ENCODE data around the gene ABCG8.

Gene ABCG8

GRCh38 chr2:43838560-43839267 lies at the start of gene ABCG8, which contains the start of gene ABCG5:
Gene ABCG8 (plus strand): TSS chr2:43838971. CDS start chr2:43839054, 83 bp downstream.
Gene ABCG5 (minus strand): TSS chr2:43838839. CDS start chr2:43838679, 160 bp downstream.
- no peak for DNase-seq

GRCh38 chr2:43790147-43790546 lies 48.6 kb upstream of the ABCG8 start:
- DNase-seq: no peak

- DNase-seq: no peak
Observed at GRCh38 chr2:43791035-43791765, 47.6 kb upstream of the ABCG8 start.

- DNase-seq: no peak
Observed at GRCh38 chr2:43792653-43793052, 46.1 kb upstream of the ABCG8 start.

GRCh38 chr2:43794956-43795355 lies 43.8 kb upstream of the ABCG8 start:
- no peak for DNase-seq

- DNase-seq: no peak
Observed at GRCh38 chr2:43796206-43796605, 42.6 kb upstream of the ABCG8 start.

GRCh38 chr2:43798300-43798699 lies 40.5 kb upstream of the ABCG8 start:
- DNase-seq: no peak

GRCh38 chr2:43800894-43801293 lies 37.9 kb upstream of the ABCG8 start:
- DNase-seq: no peak

- no peak for DNase-seq
Observed at GRCh38 chr2:43802135-43802534, 36.6 kb upstream of the ABCG8 start.

GRCh38 chr2:43803113-43803512 lies 35.7 kb upstream of the ABCG8 start:
- no peak for DNase-seq

GRCh38 chr2:43806719-43807031 lies 32.1 kb upstream of the ABCG8 start:
- no peak for DNase-seq

- DNase-seq: no peak
Observed at GRCh38 chr2:43810452-43810851, 28.3 kb upstream of the ABCG8 start.

GRCh38 chr2:43810888-43811287 lies 27.9 kb upstream of the ABCG8 start:
- no peak for DNase-seq

GRCh38 chr2:43812006-43812405 lies 26.8 kb upstream of the ABCG8 start:
- no peak for DNase-seq

GRCh38 chr2:43812947-43813346 lies 25.8 kb upstream of the ABCG8 start:
- no peak for DNase-seq

- DNase-seq: no peak
Observed at GRCh38 chr2:43814711-43815110, 24.1 kb upstream of the ABCG8 start.

GRCh38 chr2:43818761-43819160 lies 20.0 kb upstream of the ABCG8 start:
- DNase-seq: no peak

GRCh38 chr2:43819491-43820163 lies 19.1 kb upstream of the ABCG8 start:
- no peak for DNase-seq

- no peak for DNase-seq
Observed at GRCh38 chr2:43822839-43823238, 15.9 kb upstream of the ABCG8 start.

GRCh38 chr2:43823751-43824150 lies 15.0 kb upstream of the ABCG8 start:
- no peak for DNase-seq

GRCh38 chr2:43824512-43824911 lies 14.3 kb upstream of the ABCG8 start:
- DNase-seq: no peak

GRCh38 chr2:43824951-43825493 lies 13.7 kb upstream of the ABCG8 start:
- no peak for DNase-seq

GRCh38 chr2:43825841-43826240 lies 12.9 kb upstream of the ABCG8 start:
- DNase-seq: no peak

All from SHP77 treated with DMSO at 0.1 percent for 48 hours (cell line).